HG02588 (cell line): ENCODE data around the gene CFAP119.
A peak's percentile ranks its signal among the peaks of the same experiment; 100 is the strongest.
"Not testable (repeated sequence)": the region's sequence is repeated elsewhere in the genome, so short reads cannot be mapped to it uniquely, and the experiment has no call there.

Experiments
- ATAC-seq: cut with Tn5 transposase; IDR thresholded peaks from one replicate; pipeline ENCODE4 v1.9.1; 2021; ENCODE audit warnings: mild to moderate bottlenecking, moderate library complexity; ENCODE audit not compliant: unreplicated experiment

Gene CFAP119

GRCh38 chr16:30761928-30762902, at the start of gene CFAP119, which contains the start of gene RNF40:
Gene CFAP119 (minus strand): TSS chr16:30762062. CDS start chr16:30761748, 314 bp downstream.
Gene RNF40 (plus strand): TSS chr16:30762322. CDS start chr16:30762546, 224 bp downstream.
- peak; percentile 89 for ATAC-seq

DNA sequence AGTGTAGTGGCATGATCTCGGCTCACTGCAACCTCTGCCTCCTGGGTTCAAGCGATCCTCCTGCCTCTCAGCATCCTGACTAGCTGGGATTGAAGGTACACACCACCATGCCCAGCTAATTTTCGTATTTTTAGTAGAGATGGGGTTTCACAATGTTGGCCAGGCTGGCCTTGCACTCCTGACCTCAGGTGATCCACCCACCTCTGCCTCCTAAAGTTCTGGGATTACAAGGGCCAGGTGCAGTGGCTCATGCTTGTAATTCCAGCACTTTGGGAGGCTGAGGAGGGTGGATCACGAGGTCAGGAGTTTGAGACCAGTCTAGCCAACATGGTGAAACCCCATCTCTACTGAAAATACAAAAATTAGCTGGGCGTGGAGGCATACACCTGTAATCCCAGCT, 47.8 kb upstream of the CFAP119 start:
- ATAC-seq = not testable (repeated sequence)

- not testable (repeated sequence) for ATAC-seq
Observed at GRCh38 chr16:30808890-30809426, 47.1 kb upstream of the CFAP119 start.

DNA sequence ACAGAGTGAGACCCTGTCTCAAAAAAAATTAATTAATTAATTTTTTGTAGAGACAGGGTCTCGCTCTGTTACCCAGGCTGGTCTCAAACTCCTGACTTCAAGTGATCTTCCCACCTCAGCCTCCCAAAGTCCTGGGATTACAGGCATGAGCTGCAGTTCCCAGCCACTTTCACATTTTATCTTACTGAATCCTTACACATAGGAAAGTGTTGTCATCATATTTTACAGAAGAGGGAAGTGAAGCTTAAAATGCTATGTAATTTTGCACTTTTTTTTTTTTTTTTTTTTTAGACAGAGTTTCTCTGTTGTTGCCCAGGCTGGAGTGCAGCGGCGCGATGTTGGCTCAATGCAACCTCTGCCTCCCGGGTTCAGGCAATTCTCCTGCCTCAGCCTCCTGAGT, 46.3 kb upstream of the CFAP119 start:
- no peak for ATAC-seq

DNA sequence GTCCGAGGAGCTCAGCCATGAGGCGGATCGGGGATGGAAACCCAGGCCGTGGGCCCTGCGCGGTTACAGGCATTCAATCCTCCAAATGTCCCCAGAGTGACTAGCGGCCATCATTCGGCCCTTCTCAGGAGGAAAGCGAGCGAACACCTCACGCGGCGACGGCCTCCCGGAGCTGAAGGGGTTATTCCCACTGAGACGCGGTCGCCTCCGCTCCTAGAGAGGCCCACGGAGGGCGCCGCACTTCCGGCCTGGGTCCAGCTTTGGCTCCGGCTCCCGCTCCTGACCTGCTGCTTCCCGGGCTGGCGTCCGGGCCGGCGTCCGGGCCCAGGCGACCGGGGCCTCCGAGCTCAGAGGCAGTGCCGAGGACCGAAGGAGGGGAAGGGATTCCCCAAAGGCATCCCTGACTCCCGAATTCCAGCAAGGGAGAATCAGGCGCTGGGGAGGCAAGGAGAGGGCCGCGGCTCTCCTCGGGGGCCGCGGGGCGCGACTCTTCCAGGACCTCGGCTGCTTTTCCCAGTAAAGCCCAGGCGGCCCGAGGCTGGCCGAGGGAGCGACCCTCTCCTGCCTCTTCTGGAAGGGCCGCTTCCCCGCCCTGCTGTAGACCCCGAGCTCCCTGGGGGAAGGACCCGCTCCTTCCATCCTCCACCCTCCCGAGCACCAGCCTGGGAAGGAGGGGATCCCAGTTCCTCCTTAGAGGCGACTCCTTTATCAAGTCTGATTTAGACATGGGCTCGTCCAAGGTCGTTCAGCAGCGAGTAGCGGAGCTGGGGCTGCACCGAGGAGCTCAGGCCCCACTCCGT, 43.7 kb upstream of the CFAP119 start:
- ATAC-seq = no peak

GRCh38 chr16:30805056-30805369, 43.2 kb upstream of the CFAP119 start:
- no peak for ATAC-seq

GRCh38 chr16:30802936-30803335, 41.1 kb upstream of the CFAP119 start:
- no peak for ATAC-seq

DNA sequence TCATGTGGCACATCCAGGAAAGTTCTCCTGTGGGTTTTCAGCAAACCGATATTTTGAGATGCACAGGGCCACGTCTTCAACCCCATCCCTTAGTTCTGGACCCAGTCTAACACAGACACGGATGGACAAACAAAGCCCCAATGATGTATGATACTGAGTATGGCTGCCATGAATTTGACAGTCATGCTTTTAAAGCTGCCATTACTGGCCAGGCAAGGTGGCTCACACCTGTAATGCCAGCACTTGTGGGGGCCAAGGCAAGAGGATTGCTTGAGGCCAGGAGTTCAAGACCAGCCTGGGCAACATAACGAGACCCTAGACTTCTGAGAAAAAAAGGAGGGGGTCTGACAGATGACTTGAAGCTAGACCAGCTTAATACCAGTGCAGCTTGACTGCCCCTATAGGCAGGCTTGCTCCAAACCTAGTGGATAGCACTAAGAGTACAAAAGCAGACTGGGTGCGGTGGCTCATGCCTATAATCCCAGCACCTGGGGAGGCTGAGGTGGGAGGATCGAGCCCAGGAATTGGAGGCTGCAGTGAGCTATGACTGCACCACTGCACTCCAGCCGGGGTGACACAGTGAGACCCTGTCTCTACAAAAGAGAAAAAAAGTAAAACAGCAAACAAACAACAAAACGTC, 35.9 kb upstream of the CFAP119 start:
- ATAC-seq = no peak

GRCh38 chr16:30794634-30795033, 32.8 kb upstream of the CFAP119 start:
- ATAC-seq = no peak

DNA sequence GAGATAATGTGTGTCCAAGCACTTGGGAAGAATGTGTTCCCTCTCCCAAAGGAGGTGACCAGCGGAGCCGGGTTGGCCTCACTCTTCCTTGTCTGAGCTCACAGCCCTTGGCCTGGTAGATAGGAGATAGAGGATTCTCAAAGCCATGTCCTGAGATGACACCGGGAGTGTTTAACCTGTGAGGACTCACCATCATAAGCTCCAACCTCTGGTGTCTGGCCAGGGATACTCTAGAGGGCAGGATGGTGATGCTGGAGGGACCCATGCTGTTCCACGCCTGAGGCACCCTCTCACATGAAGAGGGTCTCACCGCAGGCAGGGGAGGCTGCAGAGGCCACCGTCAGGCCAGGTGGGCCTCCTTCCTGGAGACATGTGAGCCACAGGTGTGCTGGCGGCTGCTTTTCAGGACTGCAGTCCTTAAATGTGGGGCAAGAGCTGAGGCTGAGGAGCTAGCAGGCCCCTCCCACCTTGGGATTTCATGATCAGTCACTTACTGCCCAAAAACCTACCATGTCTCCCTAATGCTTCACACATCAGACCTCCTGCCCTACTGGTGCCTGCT, 31.7 kb upstream of the CFAP119 start:
- no peak for ATAC-seq

GRCh38 chr16:30787613-30788378, 25.9 kb upstream of the CFAP119 start:
- no peak for ATAC-seq

- no peak for ATAC-seq
Observed at GRCh38 chr16:30786936-30787612, 25.2 kb upstream of the CFAP119 start, which contains the start of gene ZNF629. Gene ZNF629 (minus strand): TSS chr16:30787205. CDS start chr16:30784482, 2,723 bp downstream.

DNA sequence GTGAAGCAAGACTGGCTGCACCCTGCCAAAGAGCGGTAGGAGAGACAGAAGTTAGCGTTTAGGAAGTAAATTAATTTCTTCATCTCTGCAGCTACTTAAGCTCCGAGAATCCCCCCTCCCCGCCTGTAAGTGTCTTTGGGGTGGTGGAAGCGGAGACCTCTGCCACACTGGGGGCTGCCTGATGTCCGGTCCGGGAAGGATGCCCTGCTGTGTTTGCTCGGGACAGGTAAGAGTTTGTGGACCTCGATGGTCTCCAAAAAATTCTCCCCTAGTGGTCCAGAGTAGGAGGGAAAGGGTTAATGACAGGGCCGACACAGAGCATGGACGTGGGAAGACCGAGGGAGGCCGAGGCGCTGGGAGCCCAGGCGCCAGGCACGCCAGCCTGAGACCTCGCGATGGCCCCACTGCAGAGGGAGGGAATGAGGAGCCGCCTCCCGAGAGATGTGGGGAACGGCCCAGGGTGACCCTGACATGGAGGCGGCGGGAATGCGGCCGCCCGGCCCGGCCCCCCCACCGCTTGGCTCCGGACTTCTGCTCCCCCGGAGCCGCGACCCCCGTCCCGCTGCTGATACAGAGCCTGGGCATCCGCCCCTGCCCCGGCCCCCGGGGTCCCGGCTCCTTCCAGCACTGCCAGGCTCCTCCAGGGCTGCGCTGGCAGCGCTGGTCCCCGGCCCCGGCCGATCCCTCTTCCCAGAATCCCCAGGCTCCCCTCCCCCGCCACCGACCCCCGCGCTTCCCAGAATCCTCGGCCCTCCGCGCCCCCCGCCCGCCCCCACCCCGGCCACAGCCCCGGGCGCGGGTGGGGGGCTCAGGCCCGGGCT, 24.5 kb upstream of the CFAP119 start:
- ATAC-seq = no peak

DNA sequence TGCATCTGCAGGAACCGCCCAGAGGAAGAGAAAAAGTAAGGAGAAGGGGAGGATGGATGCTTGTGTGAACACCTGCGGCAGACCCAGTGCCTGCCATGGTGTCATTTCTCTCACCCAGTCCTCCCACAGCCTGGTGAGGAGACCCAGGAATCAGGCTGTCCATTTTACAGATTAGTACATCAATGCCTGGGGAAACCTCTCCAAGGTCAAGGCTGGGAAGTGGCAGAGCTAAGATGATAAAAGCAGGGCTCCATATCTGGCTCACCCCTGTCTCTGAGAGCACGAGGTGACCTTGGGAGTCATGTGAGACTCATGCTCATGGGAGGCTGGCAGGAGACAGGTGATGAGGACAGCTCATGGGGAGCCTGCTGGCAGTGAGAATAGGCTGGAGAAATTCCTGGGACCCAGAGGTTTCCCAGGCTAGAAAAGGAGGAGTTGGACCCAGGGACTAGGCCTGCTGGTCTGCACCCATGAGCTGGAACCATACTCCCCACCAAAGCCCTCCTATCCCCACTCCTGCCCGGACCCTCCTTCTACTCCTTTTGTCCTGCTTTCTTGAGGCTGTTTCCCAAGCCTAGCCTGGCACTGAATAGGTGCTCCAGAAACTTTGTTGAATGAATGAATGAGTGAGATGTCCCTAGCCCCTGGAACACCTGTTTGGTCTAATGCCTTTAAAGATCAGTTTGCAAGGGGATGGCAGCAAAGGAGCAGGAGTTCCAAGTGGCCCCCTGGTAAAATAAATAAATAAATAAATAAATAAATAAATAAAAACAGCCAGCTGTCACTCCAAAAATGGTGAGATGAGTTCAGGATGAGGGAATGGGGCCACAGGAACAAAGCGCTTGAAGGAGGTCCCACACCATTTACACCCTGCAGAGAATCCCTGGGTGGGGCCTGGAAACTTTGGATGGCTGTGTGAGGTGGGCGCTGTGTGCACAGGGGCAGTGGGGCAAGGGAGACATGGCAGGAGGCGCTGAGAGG, 23.6 kb upstream of the CFAP119 start:
- no peak for ATAC-seq

GRCh38 chr16:30784215-30784614, 22.4 kb upstream of the CFAP119 start:
- ATAC-seq = no peak

- ATAC-seq = no peak
Observed at GRCh38 chr16:30783280-30784109, 21.6 kb upstream of the CFAP119 start.
